Umbilical cord (tissue), 2 donors: ENCODE measurements around the gene YES1. TPM values are rescaled to one million over a fixed set of nuclear protein-coding genes. Genes with fewer than 3 reads are reported as not detected.
A peak's percentile ranks its signal among the peaks of the same experiment; 100 is the strongest.
"Not testable (repeated sequence)": the region's sequence is repeated elsewhere in the genome, so short reads cannot be mapped to it uniquely, and the experiment has no call there.

Source experiments
- DNase-seq: peaks from one replicate; pipeline ENCODE4 v3.0.0-alpha.2; 2015; ENCODE audit warnings: low spot score
- total RNA-seq: library from RNA; depleted of rRNA; stranded (reverse); fragments of >200 nt; gene quantifications from one replicate; pipeline ENCODE4 v1.2.3, GENCODE V29; 2014; ENCODE audit warnings: low replicate concordance; ENCODE audit not compliant: insufficient read depth

Gene YES1
- total RNA-seq, 1 donor from 2014 or later, result 86.2 TPM

GRCh38 chr18:730692-731091 lies 81.3 kb downstream of the YES1 start:
- DNase-seq, result no peak

- not testable (repeated sequence) for DNase-seq
Observed at GRCh38 chr18:730120-730519, 81.9 kb downstream of the YES1 start.

- DNase-seq, result no peak
Observed at GRCh38 chr18:725646-726045, 86.4 kb downstream of the YES1 start.

- no peak for DNase-seq
Observed at GRCh38 chr18:723541-724080, 88.4 kb downstream of the YES1 start.

- DNase-seq, result no peak
Observed at GRCh38 chr18:717003-717402, 95.0 kb downstream of the YES1 start.

- no peak for DNase-seq
Observed at GRCh38 chr18:715626-716025, 96.4 kb downstream of the YES1 start.

- no peak for DNase-seq
Observed at GRCh38 chr18:713135-713490, 98.9 kb downstream of the YES1 start.

GRCh38 chr18:712401-713134 lies 99.5 kb downstream of the YES1 start, which contains the start of gene ENOSF1:
ENOSF1 (minus strand) TSS chr18:712630; CDS start chr18:712587, 43 bp downstream.
- DNase-seq, result peak; percentile 76

- DNase-seq, result peak; percentile 77
Observed at GRCh38 chr18:711657-712400, 100.2 kb downstream of the YES1 start.

- no peak for DNase-seq
Observed at GRCh38 chr18:711310-711656, 100.8 kb downstream of the YES1 start.

GRCh38 chr18:710418-711300 lies 101.4 kb downstream of the YES1 start:
- DNase-seq, result no peak

- DNase-seq, result peak; percentile 34
Observed at GRCh38 chr18:709771-710170, 102.3 kb downstream of the YES1 start.

- DNase-seq, result no peak
Observed at GRCh38 chr18:708096-708495, 103.9 kb downstream of the YES1 start.

- DNase-seq, result no peak
Observed at GRCh38 chr18:706405-706804, 105.6 kb downstream of the YES1 start.

- DNase-seq, result no peak
Observed at GRCh38 chr18:703213-703967, 108.7 kb downstream of the YES1 start.

GRCh38 chr18:697800-698199 lies 114.2 kb downstream of the YES1 start:
- DNase-seq, result no peak

- no peak for DNase-seq
Observed at GRCh38 chr18:697012-697411, 115.0 kb downstream of the YES1 start.

GRCh38 chr18:693466-694187 lies 118.4 kb downstream of the YES1 start:
- peak; percentile 36 for DNase-seq

GRCh38 chr18:692824-693223 lies 119.2 kb downstream of the YES1 start:
- no peak for DNase-seq

GRCh38 chr18:688323-688722 lies 123.7 kb downstream of the YES1 start:
- DNase-seq, result no peak
